Measurements from ENCODE around the gene ACOX2. TPM values are rescaled to one million over a fixed set of nuclear protein-coding genes. Genes with fewer than 3 reads are reported as not detected.
"Not testable (repeated sequence)": the region's sequence is repeated elsewhere in the genome, so short reads cannot be mapped to it uniquely, and the experiment has no call there.

ACOX2 gene
- total and polyA plus RNA-seq, 4 donors, result 74.3 to 214 (median 141) TPM

DNA sequence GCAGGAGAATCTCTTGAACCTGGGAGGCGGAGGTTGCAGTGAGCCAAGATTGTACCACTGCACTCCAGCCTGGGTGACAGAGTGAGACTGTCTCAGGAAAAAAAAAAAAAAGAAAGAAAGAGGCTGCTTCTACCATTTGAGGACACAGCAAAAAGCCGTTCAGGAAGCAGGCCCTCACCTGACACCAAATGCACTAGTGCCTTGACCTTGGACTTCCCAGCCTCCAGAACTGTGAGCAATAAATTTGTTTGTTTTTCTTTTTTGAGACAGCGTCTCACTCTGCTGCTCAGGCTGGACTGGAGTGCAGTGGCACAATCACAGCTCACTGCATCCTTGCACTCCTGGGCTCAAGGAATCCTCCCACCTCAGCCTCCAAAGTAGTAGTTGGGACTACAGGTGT is 9.6 kb downstream of the ACOX2 start:
- H3K9ac ChIP-seq (ENCODE audit: low read depth in 1 of 2, low read length in 2 of 2); H3K9me3 ChIP-seq (ENCODE audit: control insufficient read depth in 4 of 4, low read length in 3 of 4); DNase-seq (ENCODE audit: low spot score); H3K27me3 ChIP-seq (ENCODE audit: control insufficient read depth in 4 of 4, insufficient read depth in 4 of 4, low read length in 3 of 4); H3K4me3 ChIP-seq (ENCODE audit: low read depth in 1 of 3, low read length in 3 of 3): not testable (repeated sequence)
- 60% methylated on average over 3 of the region's 3 CpGs for WGBS
- H3K36me3 ChIP-seq (ENCODE audit: control insufficient read depth in 4 of 4, insufficient read depth in 3 of 4, low read depth in 1 of 4, low read length in 3 of 4), result peaks cover 10 to 21% (median 18%) of the 10 kb centered on the region in 4 donors
- TF ChIP-seq HNF4A (conservative IDR thresholded peaks at IDR 0.05), result peak in 1 of 2 donors; percentile 12
- peak overlapping the region in 1 of 2 donors; percentile 62 for H3K27ac ChIP-seq (ENCODE audit: low read depth in 1 of 2, low read length in 2 of 2)
- H3K4me1 ChIP-seq (ENCODE audit: control insufficient read depth in 4 of 4, insufficient read depth in 4 of 4, low read length in 3 of 4), result peaks cover 7 to 95% (median 83%) of the 10 kb centered on the region in 4 donors

DNA sequence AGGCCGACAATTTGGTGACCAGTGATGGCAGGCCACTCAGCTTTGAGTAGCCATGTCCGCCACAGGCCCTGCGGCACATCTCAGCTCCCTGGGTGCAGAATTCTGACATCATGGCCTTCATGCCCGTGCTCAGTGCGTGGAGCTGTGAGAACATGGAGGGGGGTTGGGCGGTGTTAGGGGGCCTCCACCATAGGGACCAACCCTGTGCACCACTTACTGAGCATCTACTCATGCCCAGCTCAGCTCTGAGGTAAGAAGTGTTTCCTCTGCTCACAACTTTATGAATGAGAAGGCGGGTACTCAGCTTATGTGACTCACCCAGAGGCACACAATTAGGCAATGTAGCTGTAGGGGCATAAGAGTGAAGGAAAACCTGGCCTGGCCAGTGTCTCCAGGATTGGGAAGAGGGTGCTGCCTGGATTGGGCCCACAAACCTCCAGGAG is 10.5 kb downstream of the ACOX2 start:
- 81% methylated on average over 7 of the region's 7 CpGs for WGBS
- no peak overlapping the region for H3K4me3 ChIP-seq (ENCODE audit: low read depth in 1 of 3, low read length in 3 of 3)
- DNase-seq (ENCODE audit: low spot score), result no peak
- no peaks in the 10 kb centered on the region for H3K27me3 ChIP-seq (ENCODE audit: control insufficient read depth in 4 of 4, insufficient read depth in 4 of 4, low read length in 3 of 4)
- no peaks in the 10 kb centered on the region for H3K9me3 ChIP-seq (ENCODE audit: control insufficient read depth in 4 of 4, low read length in 3 of 4)
- peak overlapping the region; percentile 26 to 57 for H3K27ac ChIP-seq (ENCODE audit: low read depth in 1 of 2, low read length in 2 of 2)
- H3K36me3 ChIP-seq (ENCODE audit: control insufficient read depth in 4 of 4, insufficient read depth in 3 of 4, low read depth in 1 of 4, low read length in 3 of 4), result peaks cover 8 to 23% (median 16%) of the 10 kb centered on the region in 4 donors
- peaks cover 12 to 94% (median 82%) of the 10 kb centered on the region in 4 donors for H3K4me1 ChIP-seq (ENCODE audit: control insufficient read depth in 4 of 4, insufficient read depth in 4 of 4, low read length in 3 of 4)
- H3K9ac ChIP-seq (ENCODE audit: low read depth in 1 of 2, low read length in 2 of 2), result no peak overlapping the region
- TF ChIP-seq RAD21 (IDR thresholded peaks at IDR 0.05), result peak; percentile 22 to 27
- TF ChIP-seq, protein P1, sequence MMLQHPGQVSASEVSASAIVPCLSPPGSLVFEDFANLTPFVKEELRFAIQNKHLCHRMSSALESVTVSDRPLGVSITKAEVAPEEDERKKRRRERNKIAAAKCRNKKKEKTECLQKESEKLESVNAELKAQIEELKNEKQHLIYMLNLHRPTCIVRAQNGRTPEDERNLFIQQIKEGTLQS (IDR thresholded peaks at IDR 0.05), result peak; percentile 65
- TF ChIP-seq JUND (IDR thresholded peaks at IDR 0.05), result peak; percentile 89 to 94
- no peak for TF ChIP-seq FOXA2 (IDR thresholded peaks at IDR 0.05)
- TF ChIP-seq EGR1 (IDR thresholded peaks at IDR 0.05; ENCODE audit: low read depth in 2 of 2), result peak in 1 of 2 donors; percentile 31
- TF ChIP-seq, protein P2, sequence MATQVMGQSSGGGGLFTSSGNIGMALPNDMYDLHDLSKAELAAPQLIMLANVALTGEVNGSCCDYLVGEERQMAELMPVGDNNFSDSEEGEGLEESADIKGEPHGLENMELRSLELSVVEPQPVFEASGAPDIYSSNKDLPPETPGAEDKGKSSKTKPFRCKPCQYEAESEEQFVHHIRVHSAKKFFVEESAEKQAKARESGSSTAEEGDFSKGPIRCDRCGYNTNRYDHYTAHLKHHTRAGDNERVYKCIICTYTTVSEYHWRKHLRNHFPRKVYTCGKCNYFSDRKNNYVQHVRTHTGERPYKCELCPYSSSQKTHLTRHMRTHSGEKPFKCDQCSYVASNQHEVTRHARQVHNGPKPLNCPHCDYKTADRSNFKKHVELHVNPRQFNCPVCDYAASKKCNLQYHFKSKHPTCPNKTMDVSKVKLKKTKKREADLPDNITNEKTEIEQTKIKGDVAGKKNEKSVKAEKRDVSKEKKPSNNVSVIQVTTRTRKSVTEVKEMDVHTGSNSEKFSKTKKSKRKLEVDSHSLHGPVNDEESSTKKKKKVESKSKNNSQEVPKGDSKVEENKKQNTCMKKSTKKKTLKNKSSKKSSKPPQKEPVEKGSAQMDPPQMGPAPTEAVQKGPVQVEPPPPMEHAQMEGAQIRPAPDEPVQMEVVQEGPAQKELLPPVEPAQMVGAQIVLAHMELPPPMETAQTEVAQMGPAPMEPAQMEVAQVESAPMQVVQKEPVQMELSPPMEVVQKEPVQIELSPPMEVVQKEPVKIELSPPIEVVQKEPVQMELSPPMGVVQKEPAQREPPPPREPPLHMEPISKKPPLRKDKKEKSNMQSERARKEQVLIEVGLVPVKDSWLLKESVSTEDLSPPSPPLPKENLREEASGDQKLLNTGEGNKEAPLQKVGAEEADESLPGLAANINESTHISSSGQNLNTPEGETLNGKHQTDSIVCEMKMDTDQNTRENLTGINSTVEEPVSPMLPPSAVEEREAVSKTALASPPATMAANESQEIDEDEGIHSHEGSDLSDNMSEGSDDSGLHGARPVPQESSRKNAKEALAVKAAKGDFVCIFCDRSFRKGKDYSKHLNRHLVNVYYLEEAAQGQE (IDR thresholded peaks at IDR 0.05), result no peak
- no peak for TF ChIP-seq NR2F2 (IDR thresholded peaks at IDR 0.05)
- TF ChIP-seq GABPA (IDR thresholded peaks at IDR 0.05 in 1 of 2, conservative IDR thresholded peaks at IDR 0.05 in 1 of 2), result peak in 1 of 2 donors; percentile 18
- peak; percentile 29 for TF ChIP-seq SP1 (IDR thresholded peaks at IDR 0.05)
- peak; percentile 42 to 65 for TF ChIP-seq RXRA (IDR thresholded peaks at IDR 0.05)
- peak; percentile 36 to 64 for TF ChIP-seq HNF4A (conservative IDR thresholded peaks at IDR 0.05)

DNA sequence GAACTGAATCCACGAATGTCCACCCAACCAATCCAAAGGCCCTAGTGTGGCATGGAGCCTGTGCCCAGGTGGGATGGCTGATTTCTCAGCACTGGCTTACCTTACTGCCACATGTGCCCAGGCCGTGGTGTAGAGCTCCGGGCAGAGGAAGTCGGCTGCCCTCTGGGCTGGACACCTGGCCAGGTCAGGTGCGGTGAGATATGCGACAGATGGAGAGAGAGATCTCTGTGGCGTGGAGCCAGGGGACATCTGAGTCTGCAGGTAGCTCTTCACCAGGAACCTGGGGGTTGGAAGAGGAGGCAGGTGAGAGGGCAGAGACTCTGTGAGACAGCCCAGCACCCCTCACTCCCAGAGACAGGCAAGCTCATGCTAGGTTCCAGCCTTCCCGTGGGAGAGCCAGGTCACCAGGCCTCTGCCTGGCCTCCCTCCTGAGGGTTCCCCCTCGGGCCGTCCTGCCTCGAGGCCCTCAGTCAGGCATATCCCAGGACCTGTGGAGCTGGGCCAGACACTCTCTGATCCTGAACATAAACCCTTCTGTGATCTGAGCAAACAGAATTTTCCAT is 12.6 kb downstream of the ACOX2 start:
- peaks cover 2 to 27% (median 12%) of the 10 kb centered on the region in 4 donors for H3K36me3 ChIP-seq (ENCODE audit: control insufficient read depth in 4 of 4, insufficient read depth in 3 of 4, low read depth in 1 of 4, low read length in 3 of 4)
- peak overlapping the region in 1 of 2 donors; percentile 14 for H3K9ac ChIP-seq (ENCODE audit: low read depth in 1 of 2, low read length in 2 of 2)
- no peak for DNase-seq (ENCODE audit: low spot score)
- H3K4me3 ChIP-seq (ENCODE audit: low read depth in 1 of 3, low read length in 3 of 3), result no peak overlapping the region
- 54% methylated on average over 11 of the region's 11 CpGs for WGBS
- peaks cover 25 to 94% (median 85%) of the 10 kb centered on the region in 4 donors for H3K4me1 ChIP-seq (ENCODE audit: control insufficient read depth in 4 of 4, insufficient read depth in 4 of 4, low read length in 3 of 4)
- TF ChIP-seq, protein P3, sequence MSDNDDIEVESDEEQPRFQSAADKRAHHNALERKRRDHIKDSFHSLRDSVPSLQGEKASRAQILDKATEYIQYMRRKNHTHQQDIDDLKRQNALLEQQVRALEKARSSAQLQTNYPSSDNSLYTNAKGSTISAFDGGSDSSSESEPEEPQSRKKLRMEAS (IDR thresholded peaks at IDR 0.05), result no peak
- peak overlapping the region; percentile 86 to 95 for H3K27ac ChIP-seq (ENCODE audit: low read depth in 1 of 2, low read length in 2 of 2)
- no peaks in the 10 kb centered on the region for H3K27me3 ChIP-seq (ENCODE audit: control insufficient read depth in 4 of 4, insufficient read depth in 4 of 4, low read length in 3 of 4)
- no peaks in the 10 kb centered on the region for H3K9me3 ChIP-seq (ENCODE audit: control insufficient read depth in 4 of 4, low read length in 3 of 4)
